ENCODE results near the gene TREX2. TPM values are rescaled to one million over a fixed set of nuclear protein-coding genes. Genes with fewer than 3 reads are reported as not detected.

Gene TREX2
- total RNA-seq, 1 experiment from 2014 or later = 0.61 TPM

GRCh38 chrX:153444333-153445011 lies 1.4 kb downstream of the TREX2 start:
- DNase-seq = no peak
- Mint-ChIP-seq H3K36me3 (ENCODE audit: insufficient read depth, unreplicated experiment) (peaks cover 10% of the 10 kb centered on the region), H3K4me1 (ENCODE audit: low read depth, unreplicated experiment) (no peaks in the 10 kb centered on the region), H3K9me3 (ENCODE audit: unreplicated experiment) (no peaks in the 10 kb centered on the region), H3K27ac (ENCODE audit: unreplicated experiment) (no peak overlapping the region), H3K4me3 (ENCODE audit: unreplicated experiment) (no peak overlapping the region), H3K27me3 (ENCODE audit: insufficient read depth, unreplicated experiment) (peaks cover 3% of the 10 kb centered on the region)
- intact Hi-C loops (cut with micrococcal nuclease; ENCODE audit: unreplicated experiment) = no loop called here
- H3K27me3 ChIP-seq (replicated peaks; ENCODE audit: control insufficient read depth, insufficient read depth, low read length) = no peaks in the 10 kb centered on the region
- ChIA-PET CTCF (no interaction called here), POLR2A (no interaction called here)
- H3K4me3 ChIP-seq (ENCODE audit: low read depth, low read length) = no peak overlapping the region
- H3K36me3 ChIP-seq (ENCODE audit: control insufficient read depth, insufficient read depth, low read length) = no peaks in the 10 kb centered on the region
- H3K9me3 ChIP-seq = no peaks in the 10 kb centered on the region
- no peaks in the 10 kb centered on the region for H3K4me1 ChIP-seq
- TF ChIP-seq, protein P1, sequence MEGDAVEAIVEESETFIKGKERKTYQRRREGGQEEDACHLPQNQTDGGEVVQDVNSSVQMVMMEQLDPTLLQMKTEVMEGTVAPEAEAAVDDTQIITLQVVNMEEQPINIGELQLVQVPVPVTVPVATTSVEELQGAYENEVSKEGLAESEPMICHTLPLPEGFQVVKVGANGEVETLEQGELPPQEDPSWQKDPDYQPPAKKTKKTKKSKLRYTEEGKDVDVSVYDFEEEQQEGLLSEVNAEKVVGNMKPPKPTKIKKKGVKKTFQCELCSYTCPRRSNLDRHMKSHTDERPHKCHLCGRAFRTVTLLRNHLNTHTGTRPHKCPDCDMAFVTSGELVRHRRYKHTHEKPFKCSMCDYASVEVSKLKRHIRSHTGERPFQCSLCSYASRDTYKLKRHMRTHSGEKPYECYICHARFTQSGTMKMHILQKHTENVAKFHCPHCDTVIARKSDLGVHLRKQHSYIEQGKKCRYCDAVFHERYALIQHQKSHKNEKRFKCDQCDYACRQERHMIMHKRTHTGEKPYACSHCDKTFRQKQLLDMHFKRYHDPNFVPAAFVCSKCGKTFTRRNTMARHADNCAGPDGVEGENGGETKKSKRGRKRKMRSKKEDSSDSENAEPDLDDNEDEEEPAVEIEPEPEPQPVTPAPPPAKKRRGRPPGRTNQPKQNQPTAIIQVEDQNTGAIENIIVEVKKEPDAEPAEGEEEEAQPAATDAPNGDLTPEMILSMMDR (IDR thresholded peaks at IDR 0.05; ENCODE audit: insufficient read depth in 1 of 2, low read depth in 1 of 2, low read length in 1 of 2, severe bottlenecking in 1 of 2, unreplicated experiment in 1 of 2) = no peak
- BruUV-seq (replicated peaks) = no TSS peak

GRCh38 chrX:153443476-153444332 lies 2.2 kb downstream of the TREX2 start:
- intact Hi-C loops (cut with micrococcal nuclease; ENCODE audit: unreplicated experiment) = no loop called here
- Mint-ChIP-seq H3K27ac (ENCODE audit: unreplicated experiment) (no peak overlapping the region), H3K9me3 (ENCODE audit: unreplicated experiment) (no peaks in the 10 kb centered on the region), H3K4me3 (ENCODE audit: unreplicated experiment) (no peak overlapping the region), H3K36me3 (ENCODE audit: insufficient read depth, unreplicated experiment) (peaks cover 10% of the 10 kb centered on the region), H3K27me3 (ENCODE audit: insufficient read depth, unreplicated experiment) (peaks cover 3% of the 10 kb centered on the region), H3K4me1 (ENCODE audit: low read depth, unreplicated experiment) (no peaks in the 10 kb centered on the region)
- Histone ChIP-seq H3K4me1 (no peaks in the 10 kb centered on the region), H3K36me3 (ENCODE audit: control insufficient read depth, insufficient read depth, low read length) (no peaks in the 10 kb centered on the region), H3K4me3 (ENCODE audit: low read depth, low read length) (no peak overlapping the region), H3K9me3 (no peaks in the 10 kb centered on the region), H3K27me3 (replicated peaks; ENCODE audit: control insufficient read depth, insufficient read depth, low read length) (no peaks in the 10 kb centered on the region)
- ChIA-PET CTCF (no interaction called here), POLR2A (no interaction called here)
- no peak for DNase-seq
- TF ChIP-seq, protein P1 (IDR thresholded peaks at IDR 0.05; ENCODE audit: insufficient read depth in 1 of 2, low read depth in 1 of 2, low read length in 1 of 2, severe bottlenecking in 1 of 2, unreplicated experiment in 1 of 2) = no peak
- BruUV-seq (replicated peaks) = no TSS peak

GRCh38 chrX:153442463-153442862 lies 3.4 kb downstream of the TREX2 start:
- H3K27me3 ChIP-seq (replicated peaks; ENCODE audit: control insufficient read depth, insufficient read depth, low read length) = no peaks in the 10 kb centered on the region
- Mint-ChIP-seq H3K27ac (ENCODE audit: unreplicated experiment) (no peak overlapping the region), H3K4me3 (ENCODE audit: unreplicated experiment) (no peak overlapping the region), H3K36me3 (ENCODE audit: insufficient read depth, unreplicated experiment) (peaks cover 10% of the 10 kb centered on the region), H3K9me3 (ENCODE audit: unreplicated experiment) (no peaks in the 10 kb centered on the region), H3K4me1 (ENCODE audit: low read depth, unreplicated experiment) (no peaks in the 10 kb centered on the region), H3K27me3 (ENCODE audit: insufficient read depth, unreplicated experiment) (peaks cover 3% of the 10 kb centered on the region)
- H3K4me3 ChIP-seq (ENCODE audit: low read depth, low read length) = no peak overlapping the region
- no peaks in the 10 kb centered on the region for H3K4me1 ChIP-seq
- no peak for DNase-seq
- BruUV-seq (replicated peaks) = no TSS peak
- POLR2A ChIA-PET = no interaction called here
- intact Hi-C loops (cut with micrococcal nuclease; ENCODE audit: unreplicated experiment) = no loop called here
- H3K9me3 ChIP-seq = no peaks in the 10 kb centered on the region
- TF ChIP-seq, protein P1 (IDR thresholded peaks at IDR 0.05; ENCODE audit: insufficient read depth in 1 of 2, low read depth in 1 of 2, low read length in 1 of 2, severe bottlenecking in 1 of 2, unreplicated experiment in 1 of 2) = no peak
- CTCF ChIA-PET = no interaction called here
- H3K36me3 ChIP-seq (ENCODE audit: control insufficient read depth, insufficient read depth, low read length) = no peaks in the 10 kb centered on the region

Data from Caco-2 (cell line).